GM18858 (cell line): ENCODE data around the gene SNCA.

Experiments
- ATAC-seq: cut with Tn5 transposase; IDR thresholded peaks from one replicate; pipeline ENCODE4 v1.9.1; 2021; ENCODE audit not compliant: unreplicated experiment

Gene SNCA

DNA sequence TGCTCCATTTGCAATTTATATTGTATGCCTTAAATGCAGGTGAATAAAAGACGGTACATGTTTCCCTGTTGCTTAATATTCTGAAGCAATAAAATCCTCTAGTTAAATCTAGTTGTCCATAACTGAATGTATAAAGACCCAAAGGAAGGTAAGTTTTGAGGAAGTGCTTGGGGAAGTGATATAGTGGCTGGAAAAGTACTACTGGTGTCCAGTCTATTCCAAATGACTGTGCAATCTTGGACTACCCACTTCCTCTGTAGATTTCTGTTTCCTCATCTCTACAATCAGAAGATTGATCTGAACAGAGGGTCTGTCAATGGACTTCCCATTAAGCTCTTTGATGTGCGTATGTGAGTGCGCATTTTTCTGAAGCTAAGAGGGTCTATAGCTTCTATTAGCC is 17.0 kb downstream of the SNCA start:
- ATAC-seq: no peak

DNA sequence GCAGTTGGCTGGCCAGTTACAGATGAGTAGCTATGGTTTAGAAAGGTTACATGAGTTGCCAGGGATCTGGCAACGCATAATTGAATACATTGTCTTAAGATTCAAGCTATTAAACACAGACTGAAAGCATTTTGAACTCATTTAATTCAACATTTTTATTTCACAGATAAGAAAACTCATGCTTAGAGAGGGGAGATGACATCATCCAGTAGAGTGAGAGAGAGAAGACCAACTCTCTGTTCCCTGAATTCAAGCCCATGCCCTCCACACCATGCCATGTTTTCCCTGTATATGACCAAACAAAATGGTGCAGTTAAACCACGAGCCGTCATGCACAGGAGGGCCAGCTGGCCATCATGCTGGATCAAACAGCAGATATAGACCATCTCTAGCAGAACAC is 22.6 kb downstream of the SNCA start:
- no peak for ATAC-seq

DNA sequence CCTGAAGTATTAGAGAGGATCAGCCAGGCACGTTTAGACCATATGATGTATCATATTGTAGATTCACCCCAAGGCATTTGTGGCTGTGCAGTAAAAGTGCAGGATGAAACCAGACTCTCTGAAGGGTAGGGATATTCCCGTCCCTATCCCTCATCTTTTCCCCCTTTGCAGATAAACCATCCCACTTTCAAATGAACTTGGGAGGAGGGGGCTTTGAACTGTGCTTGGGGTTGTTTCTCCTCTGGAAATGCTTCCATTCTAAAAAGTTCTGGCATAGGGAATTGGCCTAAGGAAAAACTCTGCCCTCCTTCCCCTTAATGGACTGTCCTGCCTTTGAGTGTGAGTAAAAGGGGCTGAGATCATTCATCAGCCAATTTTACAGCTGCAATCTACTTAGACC is 23.8 kb downstream of the SNCA start:
- ATAC-seq: no peak

DNA sequence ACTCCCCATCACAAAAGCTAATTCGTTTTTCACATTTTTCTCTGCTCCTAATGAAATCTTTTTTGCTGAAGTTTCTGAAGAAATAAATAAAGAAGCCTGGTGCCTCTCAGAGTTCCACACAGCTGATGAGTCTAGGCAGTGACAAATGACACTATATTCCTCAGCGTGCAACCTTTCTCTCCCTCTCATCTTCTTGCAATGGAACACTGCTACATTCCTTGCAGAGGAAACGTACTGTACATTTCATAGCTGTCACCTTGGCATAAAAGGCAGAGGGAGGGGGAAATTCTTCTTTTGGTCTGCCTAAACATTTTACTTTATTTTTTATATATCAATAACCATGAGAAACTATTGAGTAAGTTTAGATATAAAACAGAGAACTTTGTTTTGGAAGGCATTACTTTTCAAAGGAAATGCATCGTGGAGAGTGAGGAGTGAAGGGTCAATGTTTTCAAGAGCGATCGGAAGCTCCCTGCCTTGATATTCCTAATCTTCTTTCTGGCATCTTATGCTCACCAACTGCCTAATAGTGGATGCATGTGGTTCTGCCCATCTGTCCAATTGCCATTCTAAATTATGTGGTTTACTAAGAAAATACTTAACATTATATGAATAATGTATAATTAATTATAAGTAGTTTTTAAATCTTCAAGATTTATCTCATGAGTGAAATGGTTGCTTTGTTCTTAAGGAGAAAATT is 29.4 kb downstream of the SNCA start:
- no peak for ATAC-seq

DNA sequence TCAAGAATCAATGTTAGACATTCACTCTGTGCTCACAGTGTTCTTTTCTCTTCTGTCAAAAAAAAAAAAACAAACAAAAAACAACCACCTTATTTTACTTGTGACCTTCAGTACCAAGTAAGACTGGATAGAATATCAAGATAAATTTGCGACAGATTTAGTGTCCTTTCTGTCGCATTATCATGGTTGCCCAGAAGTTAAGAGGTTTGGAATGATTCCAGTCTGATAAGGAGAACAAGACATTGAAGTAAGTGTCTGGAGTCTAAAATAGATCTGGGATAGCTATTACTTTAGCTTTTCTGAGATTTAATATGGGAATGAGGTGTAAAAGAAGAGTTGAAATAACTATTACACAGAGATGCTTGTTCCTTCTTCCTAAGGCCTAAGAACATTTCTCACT is 31.7 kb downstream of the SNCA start:
- no peak for ATAC-seq

DNA sequence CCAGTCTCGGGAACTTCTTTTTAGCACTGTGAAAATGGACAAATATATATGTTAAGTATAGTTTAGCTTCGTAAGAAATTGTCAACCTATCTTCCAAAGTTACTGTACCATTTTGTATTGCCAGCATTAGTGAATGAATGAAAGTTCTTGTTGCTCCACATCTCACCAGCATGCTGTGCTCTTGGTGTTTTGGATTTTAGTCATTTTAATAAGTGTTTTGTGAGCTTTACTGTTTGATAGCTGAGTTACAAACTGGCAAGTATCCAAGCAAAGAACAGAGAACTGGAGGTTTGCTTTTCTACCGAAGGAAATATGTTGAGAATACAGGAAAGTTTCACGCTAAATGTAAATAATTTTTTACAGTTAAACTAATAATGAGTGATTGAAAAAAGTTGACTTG is 33.0 kb downstream of the SNCA start:
- no peak for ATAC-seq

DNA sequence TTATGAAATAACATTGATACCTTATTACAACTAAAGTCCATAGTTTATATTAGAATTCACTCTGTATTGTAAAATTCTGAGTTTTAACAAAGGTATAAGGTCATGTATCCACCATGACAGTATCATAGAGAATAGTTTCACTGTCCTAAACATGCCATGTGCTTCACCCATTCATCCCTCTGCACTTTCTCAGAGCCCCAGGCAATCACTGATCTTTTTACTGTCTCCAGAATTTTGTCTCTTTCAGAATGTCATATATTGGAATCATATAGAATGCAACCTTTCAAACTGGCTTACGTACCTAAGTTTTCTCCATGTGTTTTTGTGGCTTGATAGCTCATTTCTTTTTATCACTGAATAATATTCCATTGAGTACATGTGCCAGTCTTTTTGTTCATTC is 33.9 kb downstream of the SNCA start:
- no peak for ATAC-seq

DNA sequence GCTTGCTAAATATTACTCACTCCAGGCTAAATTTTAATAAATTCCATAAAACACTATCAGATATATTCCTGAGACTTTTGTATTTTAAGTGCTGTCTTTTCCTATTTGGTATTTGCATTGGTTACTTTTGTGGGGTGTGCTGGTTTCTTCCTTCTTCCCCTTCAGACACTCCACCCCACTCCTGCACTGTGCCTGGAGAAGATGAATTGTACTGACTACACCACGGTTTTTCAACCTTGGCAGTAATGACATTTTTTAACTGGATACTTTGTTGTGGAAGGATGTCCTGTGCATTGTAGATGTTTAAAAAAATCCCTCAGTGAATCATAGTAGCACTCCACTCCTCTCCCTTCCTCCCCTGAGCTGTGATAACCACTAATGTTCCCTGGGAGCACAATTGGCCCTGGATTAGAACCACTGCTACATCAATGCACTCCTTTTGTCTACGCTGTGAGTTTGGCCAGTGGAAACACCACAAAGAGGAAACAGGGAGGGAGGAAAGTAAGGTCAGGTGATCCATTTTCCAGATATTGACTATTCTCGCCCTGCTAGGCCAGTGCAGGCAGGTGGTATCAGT is 36.3 kb downstream of the SNCA start:
- ATAC-seq: no peak

DNA sequence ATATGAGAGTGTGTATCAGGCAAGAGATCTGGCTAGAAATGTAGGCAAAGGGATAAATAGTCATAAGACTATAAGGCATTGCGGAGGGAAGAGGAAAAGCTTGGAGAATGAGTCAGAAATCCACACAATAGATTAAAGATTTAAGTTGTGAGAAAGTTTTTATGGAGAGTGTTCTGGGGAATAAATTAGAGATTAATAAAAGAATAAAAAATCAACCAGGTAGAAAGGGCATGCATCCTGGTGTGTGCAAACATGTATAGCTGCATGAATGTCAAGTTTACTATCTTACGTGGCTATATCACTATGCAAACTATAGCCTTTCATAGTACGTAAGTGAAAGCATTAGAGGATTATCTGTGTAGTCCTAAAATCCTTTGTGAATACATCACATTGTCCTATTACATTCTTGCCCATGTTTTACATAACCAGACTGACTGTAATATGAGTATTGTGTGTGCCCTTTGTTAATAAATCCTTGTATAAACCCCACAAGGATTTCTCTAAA is 36.9 kb downstream of the SNCA start:
- no peak for ATAC-seq

DNA sequence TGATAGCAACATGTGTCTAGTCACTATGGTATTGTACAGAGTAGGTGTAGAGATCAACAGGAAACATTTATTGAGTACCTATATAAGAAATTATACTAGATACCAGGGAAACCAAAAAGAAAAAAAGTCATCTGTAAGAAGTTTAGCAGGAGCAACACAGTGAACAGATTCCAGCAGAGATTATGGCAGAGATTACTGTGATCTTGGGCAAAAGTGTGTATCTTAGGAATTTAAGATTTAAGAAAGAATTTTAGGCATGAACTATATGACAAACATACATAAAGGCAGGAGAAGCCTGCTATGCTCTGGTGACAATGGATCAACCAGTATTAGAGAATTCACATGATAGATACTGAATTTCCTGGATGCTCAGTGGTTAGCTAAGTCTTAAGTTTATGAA is 37.9 kb downstream of the SNCA start:
- ATAC-seq: no peak

DNA sequence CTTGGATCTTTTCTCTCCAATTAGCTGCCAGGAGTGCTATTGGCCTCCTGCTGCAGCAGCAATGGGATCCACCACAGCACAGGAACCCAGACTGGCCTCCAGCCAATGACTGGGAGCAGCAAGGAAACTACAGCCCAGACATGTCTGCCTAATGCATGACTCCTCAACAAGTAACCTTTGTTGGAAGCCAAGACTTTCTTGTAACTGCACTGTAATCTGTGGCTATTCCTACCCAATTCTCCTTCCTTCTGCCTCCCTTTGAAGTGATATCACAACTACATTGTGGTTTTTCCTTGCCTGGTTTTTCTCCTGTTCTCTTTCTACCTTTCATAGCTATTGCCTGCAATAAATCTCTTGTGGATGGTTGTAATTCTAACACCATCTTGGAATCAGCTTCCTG is 39.8 kb downstream of the SNCA start:
- ATAC-seq: no peak

DNA sequence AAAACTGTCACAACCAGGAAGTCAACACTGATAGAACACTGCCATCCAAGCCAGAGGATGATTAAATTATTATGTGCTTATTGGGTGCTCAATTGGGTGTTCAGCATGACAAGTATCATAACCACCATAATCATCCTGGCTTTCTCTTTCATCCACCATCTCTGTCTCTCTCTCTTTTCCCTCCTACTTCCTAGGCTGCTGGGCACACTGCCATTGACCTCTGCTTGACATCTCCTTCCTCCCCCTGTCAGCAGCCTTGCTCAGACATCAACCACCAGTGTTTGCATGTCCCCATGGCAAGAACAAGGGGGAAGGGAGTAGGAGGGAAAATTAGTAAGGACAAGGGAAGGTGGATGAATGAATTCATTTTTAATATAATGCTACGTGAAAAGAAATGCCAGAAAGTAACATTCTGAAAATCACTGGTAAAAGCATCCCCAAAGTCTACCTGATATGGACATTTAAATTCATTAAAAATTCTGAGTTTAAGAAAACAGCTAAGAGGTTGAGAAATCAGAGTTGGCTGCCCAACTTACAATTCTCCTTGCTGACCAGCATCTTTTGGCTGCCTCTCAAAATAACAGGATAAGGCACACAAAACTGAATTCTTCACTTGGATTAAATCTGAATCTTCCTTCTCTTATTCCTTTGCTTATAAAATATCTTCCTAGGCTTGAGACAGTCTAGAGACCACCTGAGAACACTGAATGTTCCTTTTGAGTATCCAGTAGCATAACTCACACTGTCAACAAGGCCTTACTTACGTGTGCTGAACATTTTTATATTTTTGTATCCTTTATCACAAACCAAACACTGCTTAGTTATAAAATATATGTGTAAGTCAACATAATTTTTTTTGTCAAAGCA is 48.5 kb downstream of the SNCA start:
- ATAC-seq: no peak

DNA sequence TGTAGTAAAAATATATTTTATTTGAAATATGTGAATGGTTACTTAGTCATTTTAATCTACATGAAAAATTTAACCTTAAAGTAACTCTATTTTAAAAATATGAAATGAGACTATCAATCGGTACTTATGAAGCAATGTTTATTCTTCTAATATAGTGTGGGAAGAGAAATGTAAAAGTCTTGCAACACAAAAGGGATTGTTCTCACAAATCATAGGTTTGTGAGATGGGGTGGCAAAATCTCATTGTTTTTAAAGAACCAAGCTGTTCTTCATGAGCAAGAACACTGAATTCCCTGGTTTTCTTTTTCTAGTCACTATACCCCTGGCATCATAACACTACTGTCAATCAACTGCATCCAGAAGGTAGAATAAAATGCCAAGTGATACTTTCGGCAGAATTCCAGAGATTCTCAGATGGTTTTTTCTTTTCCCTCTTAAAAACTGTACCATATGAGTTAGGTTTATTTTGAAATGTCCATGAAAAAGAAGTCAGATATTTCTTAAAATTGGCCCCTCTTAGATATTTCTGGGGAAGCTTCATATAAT is 52.2 kb downstream of the SNCA start:
- no peak for ATAC-seq

DNA sequence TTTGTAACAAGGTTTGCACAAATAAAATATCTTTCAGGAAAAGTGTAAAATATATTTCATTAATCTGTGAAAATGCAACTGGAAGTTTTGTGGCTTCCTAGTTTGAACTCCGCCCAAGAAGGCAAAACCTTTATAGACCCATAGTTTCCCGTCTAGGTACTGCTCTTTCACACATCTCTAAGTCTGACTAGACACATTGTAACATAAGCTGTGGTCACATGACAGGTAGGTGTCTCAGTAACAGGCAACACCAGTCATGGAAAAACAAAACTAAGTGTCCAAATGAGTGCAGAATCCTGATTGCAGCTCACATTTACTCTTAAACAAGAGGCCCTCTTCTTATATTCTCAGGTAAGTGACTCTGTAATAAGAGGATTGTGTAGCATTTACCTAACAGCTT is 55.6 kb downstream of the SNCA start:
- no peak for ATAC-seq

DNA sequence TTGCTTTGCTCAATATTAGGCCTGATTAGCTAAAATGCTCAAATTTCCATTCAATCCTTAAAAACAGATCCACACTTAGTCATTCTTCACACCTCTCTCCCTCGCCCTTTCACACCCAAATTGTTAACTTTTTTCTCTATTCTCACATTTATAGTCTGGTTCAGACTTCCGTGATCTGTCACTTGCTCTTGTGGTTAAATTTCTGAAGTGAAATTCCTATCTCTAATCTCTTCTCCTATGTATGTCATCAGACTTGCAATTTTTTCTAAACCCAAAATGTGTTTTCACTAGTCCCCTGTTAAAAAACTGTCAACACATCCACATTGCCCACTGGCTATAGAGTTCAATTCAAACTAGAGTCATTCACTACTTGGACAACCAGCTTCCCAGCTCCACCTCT is 63.2 kb downstream of the SNCA start:
- no peak for ATAC-seq

DNA sequence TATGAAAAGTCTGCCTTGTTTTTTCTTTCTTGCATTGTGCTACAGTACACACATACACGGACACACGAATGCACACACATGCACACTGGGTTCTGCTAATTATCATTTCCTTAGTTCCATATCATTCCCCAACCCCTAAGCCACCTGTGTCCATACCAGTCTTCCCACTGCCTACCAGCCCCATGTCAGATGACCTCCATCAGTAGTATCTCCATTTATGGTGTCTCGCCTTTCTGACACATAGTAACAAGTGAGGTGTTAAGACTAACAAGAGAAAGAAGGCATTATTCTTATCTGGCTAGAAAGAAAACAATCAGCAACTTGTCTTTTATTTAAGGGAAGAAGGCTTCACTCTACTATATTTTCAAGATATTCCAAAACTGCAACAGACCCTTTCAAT is 67.1 kb downstream of the SNCA start:
- ATAC-seq: no peak

DNA sequence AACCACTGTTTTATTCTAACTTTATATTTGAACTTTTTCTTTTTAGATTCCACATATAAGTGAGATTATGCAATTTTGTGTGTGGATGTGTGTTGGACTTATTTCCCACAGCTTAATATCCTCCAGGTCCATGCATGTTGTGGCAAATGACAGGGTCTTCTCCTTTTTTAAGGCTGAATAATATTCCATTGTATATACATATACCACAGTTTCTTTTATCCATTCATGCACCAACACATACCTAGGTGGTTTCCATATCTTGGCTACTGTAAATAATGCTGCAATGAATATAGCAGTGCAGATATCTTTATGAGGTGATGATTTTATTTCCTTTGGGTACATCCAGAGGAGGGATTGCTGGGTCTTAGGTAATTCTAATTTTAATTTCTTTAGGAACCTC is 69.0 kb downstream of the SNCA start:
- ATAC-seq: no peak

DNA sequence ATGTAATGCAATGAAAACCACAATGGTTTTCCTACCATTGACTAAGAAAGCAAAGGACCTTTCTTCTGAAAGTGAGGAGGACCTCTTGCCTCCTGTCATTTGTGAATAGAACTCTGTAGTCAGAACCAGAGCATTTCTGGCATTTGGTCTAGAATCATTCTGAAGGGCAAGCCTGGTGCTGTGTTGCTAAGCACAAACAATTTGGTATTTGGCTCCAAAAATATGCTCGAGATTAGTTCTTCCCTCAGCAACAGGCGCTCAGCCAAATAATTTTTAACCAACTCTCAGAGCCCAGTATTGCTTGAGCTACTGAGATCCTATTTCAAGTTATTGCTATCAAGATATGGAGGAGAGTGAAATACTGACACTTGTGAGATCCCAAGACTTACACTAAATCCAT is 71.0 kb downstream of the SNCA start:
- no peak for ATAC-seq

DNA sequence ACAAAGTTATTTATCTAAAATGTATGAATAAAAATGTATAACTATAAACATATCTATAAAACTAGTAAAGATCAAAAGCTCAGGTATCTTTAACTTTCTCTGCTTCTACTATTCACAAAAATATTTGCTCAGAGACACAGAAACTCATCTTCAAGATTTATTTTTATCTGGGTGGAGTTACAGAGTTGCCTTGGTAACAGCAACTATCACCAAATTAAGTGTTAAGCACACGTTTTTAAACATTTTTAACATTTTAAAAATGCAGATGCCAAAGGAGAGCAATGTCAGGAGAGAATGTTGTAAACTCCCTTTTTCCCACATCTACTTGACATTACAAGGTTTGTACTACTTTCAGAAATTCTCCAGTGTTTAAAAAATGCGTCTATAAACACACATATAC is 71.4 kb downstream of the SNCA start:
- ATAC-seq: no peak

DNA sequence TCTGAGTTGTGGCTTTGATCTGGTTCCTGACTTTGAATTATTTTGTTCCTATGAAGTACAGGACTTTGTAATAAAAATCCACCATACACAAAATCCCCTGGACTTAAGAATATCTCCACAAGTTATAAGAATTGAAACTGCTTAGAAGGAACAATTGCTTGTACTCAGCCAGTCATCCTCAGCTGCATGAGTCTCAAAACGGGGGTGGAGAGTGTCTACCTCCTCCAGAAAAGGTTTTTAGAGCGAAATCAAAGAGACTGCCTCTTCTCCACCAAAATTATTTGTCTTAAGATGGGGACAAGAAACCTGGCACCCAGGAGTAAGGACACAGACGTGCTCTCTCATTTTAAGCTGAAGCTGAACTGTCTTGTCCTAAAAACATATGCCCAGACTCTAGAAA is 74.7 kb downstream of the SNCA start:
- ATAC-seq: no peak

DNA sequence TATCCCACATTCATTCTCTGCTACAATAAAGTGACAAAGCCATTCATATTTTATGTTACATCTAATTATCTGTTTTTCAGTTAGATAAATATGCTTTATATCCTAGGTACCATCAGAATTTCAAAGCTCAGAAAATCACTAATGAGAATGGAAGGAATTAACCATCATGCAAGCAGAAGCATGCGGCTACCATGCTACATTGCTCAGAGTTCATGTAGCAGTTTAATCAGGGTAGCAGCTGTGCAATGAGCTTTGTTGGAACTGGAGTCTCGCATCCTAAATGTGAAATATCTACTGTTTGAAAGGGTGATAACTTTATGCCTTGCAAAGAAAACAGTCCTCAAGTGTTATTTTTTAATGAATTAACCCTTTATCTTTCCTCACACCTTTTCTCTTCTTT is 77.5 kb downstream of the SNCA start:
- ATAC-seq: no peak
